Stimulated activated CD8-positive, alpha-beta memory T cell treated with anti-CD3 and anti-CD28 coated beads, Interleukin-4, amount 100 ng/mL, for 48 hours (primary cell): Measurements from ENCODE around the gene MLEC.
A peak's percentile ranks its signal among the peaks of the same experiment; 100 is the strongest.

Experiments used
- DNase-seq: peaks from one replicate; pipeline ENCODE4 v3.0.0-alpha.2; 2020

Gene MLEC

DNA sequence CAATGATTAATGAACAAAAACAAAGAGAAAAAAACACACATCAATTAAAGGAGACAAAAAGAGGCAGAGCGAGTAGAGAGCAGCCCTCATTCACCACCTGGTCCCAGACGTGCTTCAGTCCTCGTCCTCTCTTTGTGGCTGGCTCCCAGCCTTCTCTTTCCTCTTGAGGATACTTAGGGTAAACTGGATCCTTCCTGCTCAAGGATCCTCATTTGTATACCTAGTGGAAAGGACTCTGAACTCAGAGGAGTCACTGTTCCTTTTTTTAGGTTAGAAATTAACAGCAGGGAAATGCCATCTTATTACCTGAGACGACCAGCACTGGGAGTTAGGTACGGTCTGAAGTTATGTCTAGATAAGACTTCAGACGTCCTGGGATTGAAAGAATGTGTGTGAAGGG is 9.7 kb downstream of the MLEC start:
- DNase-seq, result no peak

DNA sequence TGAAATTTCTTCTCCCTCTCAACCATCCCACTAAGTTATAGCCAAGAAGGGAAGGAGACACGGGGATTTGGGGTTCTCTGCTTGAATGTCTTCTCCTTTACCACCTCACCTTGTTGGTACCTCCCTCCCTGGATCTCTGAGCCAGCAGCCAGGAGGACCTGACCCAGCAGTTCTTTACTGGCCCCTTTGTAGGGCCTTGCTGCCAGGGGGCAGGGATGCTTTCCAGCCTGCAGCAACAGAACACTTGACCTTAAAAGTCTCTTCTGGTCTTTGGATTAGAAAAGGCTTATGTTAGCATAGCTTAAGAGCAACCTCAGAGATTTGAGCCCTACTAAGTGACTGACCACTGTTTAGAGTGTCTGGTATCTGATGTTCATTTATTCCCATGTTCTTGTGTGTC is 10.4 kb downstream of the MLEC start:
- no peak for DNase-seq

DNA sequence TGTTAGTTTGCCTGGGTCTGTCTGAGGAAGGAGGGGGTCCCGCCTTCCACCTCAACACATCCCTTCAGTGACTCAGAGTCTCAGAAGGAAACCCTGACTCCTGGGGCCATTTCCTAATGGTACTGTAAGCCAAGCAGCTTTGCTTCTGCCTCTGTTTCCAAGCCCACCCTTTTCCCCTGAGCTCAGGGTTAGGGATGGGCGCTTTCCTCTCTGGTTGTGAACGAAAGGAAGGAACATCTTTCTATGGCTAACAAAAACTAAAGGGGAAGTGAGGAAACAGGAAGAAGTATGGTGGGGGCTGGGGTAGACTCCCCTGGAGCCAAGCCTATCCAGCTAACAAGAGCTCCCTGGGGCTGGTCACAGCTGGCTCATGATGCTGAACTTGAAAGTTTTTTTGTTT is 11.7 kb downstream of the MLEC start:
- no peak for DNase-seq

DNA sequence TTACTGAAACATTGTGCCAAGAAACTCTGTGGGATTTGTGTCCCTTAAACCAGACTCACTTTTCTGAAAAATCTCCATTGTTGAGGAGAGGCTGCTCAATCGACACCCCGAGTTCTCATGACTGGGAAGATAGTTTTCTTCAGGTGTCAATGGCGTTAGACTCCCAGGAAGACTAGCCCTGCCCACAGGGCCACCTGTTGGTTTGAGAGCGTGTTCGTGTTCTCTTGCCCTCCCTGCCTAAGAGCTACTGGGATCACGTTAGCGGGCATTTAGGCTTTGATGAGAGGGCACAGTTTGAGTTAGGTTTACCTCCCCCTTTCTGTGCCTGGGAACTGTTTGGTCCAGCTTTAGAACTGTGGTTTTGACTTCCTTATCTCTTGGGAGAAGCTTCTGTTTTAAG is 12.6 kb downstream of the MLEC start:
- DNase-seq, result no peak

DNA sequence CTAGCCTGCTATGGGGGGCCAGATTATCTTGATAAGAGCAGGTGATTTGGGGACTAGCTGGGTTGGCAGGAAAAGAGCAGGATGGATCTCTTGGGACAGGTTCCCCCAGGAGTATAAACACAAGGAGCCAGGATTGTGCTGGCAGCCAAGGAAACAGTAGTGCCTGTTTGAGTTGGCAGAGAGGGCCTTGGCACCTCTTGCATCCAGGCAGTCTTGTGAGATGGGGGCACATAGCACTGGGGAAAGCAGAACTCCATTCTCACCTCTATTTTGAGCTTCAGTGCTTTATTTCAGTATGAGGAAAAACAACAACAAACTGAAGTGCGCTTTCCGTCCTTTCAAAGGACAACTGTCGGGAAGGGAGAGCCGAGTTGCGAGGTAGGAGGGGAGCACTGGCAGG is 13.9 kb downstream of the MLEC start:
- no peak for DNase-seq

DNA sequence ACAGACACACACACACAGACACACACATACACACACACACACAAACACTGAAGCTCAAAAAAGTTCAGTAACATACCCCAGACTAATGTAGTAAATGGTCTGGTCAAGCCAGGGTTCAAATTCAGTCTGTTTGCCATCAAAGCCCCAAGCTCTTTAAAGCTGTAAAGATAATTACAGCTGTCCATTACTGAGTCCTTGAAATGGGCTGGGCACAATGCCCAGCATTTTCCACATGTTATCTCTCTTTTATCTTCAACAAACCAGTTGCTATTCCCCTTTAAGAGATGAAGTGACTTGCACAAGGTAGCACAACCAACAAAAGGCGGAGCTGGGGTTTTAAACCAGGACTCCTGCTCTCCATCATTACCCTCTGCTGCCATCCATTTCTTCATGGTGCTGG is 15.7 kb downstream of the MLEC start:
- no peak for DNase-seq

DNA sequence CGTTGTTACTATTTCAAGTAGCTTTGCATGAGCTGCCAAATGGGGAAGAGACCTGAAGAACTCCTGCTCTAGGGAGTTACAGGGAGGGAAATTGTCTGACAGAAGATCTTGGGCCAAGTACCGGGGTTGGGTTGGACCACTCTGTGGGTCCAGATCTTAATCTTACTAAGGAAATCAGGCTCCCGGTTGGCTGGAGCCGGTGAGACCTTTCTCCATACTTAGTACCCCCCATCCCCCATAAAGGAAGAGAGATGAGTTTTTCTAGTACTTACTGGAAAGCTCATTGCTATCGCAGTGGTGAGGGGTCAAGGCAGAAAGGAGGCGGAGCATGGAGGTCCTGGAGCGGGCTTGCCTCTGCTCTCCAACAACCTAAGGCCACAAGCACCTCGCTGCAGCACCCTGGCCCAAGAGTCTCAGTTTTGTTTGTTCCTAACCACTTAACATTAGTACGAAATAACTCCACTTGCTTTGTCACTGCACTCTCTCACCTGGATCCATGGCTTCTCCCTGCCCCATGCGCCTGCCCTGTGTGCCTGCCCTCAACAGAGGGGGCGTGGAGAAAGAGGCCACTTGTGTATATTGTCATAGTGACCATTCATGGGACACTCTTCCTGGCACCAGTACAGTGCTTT is 16.5 kb downstream of the MLEC start:
- DNase-seq, result no peak

DNA sequence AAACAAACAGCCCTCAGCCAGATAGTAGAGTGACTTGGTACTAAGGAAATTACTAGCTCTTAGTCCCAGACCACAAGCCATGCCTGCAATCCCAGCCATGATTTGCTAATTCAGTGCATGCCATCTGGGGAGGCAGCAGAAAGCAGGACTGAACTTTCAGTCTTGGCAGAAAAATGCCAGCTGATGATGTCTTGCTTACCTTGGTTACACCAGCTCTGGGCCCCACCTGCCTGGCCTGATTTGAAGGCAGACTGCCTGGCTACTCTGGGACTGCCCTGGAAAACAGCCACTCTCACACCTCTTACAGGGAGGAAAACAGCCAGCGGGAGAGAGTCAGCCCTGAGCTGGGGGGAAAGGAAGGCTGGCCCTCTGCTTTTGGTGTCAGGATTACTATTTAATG is 18.7 kb downstream of the MLEC start:
- no peak for DNase-seq

DNA sequence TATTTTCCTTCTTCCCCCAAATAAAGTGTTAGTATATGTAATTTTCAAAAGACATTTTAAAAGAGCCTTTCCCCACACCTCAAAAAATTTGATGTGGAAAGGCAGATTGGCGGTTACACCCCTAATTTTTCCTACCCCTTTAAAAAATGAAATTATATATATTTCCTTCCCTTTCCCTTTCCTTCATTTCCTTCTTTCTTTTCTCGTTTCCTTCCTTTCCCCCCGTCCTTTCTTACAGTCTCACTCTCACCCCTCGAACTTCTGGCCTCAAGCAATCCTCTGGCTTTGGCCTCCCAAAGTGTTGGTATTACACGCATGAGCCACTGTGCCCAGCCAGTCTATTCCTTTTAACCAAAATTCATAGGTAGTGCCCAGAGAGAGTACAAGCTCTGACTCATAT is 19.1 kb downstream of the MLEC start:
- no peak for DNase-seq

DNA sequence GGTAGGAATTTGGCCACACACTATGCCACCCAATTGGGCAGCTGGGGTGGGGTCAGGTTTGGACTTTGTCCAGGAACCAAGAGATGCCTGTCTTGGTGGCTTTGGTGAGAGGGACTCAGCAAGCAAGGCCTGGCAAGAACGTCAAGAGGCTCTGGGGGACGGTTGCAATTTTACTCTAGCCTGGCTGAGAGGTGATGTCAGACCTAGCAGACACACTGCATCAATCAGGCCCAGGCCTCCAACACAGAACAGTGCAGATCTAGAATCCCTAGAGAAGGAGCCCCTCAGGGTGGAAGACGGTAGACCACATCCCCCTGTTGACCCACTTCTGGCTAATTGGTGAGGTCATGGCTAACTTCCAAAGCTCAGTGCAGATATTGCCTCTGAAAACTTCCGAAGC is 21.7 kb downstream of the MLEC start:
- DNase-seq, result no peak

DNA sequence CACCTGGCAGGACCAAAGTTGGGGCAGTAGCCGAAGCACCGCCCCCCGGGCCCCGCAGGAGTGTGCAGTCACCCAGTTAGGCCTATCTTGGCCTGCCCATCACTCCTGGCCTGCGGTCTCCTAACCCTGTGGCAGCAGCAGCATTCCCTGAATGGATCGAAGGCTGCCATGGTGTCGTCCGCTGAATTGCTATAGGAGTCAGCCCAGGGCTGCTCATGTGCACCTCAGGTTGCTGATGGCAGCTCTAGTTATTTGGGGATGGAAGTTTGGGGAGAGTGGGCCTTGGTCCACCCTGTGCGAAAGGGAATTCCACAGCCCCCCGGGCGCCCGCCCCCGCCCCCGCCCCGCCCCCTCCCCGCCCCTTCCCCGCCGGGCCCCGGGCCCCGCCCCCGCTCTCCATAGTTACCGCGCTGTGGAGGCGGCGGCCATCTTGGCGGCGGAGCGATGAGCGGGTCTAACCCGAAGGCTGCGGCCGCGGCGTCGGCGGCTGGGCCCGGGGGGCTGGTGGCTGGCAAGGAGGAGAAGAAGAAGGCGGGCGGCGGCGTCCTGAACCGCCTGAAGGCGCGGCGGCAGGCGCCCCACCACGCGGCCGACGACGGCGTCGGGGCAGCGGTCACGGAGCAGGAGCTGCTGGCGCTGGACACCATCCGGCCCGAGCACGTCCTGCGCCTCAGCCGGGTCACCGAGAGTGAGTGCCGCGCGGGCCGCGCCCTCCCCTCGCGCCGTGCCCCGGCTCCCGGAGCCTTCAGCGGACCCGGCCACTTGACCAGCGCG is 23.3 kb downstream of the MLEC start, which contains the start of gene UNC119B:
UNC119B (plus strand) TSS at position 428 of the 774 bp plus-strand sequence; CDS start at position 445, 17 bp downstream.
- peak; percentile 84 for DNase-seq

DNA sequence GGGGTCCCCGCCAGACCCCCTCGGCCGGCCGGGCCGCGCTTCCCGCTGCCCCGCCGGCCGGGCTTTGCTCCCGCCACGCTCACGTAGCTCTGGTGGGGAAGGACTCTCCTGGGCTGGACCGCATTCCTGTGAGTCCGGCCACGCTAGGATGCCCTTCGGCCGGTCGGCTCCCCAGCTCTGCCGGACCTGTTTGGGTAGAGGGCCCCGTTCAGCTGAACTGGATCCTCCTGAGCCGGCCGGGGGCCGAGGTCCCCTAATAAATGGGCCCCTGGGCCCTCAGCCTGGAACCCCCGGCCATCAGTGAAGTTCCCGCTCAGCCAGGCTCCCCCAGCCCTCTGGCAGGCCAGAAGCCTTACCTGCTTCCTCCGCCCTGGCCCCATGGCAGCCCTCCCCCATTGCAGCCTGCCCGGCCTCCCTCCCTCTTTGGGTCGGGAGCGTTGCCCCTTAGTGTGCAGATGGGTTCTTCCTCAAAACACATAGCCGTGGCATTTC is 23.9 kb downstream of the MLEC start:
- peak; percentile 51 for DNase-seq

DNA sequence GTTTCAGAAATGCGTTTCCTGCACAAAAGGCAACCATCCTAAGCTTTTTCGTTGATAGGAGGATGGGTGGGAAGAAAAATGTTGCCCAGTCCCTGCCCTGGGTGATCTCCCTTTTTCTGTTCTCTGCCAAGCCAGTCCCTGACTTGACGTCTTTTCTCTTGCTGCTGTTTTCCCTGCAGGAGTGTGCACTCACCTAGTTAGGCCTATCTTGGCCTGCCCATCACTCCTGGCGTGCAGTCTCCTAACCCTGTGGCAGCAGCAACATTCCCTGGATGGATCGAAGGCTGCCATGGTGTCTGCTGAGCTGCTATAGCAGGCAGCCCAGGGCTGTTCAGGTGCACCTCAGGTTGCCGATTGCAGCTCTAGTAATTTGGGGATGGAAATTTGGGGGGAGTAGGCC is 24.5 kb downstream of the MLEC start:
- no peak for DNase-seq

DNA sequence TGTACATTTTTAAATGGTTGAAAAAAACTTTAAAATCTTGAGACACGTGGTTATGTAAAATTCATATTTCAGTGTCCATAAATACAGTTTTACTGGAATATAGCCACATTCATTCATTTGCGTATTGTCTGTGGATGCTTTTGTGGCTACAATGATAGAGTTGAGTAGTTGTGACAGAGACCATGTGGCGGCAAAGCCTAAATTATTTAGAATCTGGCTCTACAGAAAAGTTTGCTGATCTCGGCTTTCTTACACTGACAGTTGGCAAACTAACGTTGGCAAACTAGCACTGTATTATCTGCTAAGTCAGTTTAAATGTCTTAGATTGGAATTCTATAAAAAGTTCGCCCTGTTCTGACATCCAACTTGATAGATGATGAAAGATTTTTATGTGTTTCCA is 25.7 kb downstream of the MLEC start:
- no peak for DNase-seq

DNA sequence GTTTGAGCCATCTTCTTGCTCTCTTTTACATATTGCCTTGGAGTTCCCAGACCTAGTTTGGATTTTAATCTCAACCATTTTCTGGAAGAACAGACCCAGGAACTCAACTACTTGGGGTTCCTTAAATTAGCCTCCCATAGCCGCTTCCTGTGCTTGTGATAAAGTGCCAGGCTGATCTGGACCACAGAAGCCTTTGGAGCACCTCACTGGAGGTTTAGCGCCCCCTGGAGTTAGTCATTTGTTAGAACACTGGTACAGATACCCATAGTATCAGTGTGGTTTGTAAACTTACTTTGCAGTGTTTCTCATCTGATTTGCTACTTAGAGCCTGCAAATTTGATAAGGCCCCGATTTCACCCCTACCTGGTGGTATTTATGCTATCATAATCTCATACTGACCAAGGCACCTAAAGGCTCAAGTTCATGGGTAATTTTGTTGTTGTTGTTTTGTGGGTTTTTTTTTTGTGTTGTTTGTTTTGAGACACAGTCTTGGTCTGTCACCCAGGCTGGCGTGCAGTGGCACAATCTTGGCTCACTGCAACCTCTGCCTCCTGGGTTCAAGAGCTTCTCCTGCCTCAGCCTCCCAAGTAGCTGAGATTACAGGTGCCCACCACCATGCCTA is 27.0 kb downstream of the MLEC start:
- DNase-seq, result peak; percentile 78

DNA sequence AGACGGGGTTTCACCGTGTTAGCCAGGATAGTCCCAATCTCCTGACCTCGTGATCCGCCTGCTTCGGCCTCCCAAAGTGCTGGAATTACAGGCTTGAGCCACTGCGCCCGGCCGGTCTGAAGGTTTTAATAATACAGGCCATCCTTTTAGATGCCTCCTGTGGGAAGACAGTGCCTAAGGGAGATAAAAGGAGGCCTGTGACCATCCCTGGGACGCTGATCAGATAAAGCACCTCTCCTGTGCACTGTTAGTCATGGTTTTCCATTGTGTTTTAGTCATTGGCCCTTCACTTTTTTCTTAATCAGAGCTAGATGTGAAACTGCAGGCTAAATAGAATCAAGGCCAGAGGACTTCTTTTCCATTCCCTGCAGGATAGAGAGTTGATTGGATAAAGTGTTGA is 31.1 kb downstream of the MLEC start:
- no peak for DNase-seq

DNA sequence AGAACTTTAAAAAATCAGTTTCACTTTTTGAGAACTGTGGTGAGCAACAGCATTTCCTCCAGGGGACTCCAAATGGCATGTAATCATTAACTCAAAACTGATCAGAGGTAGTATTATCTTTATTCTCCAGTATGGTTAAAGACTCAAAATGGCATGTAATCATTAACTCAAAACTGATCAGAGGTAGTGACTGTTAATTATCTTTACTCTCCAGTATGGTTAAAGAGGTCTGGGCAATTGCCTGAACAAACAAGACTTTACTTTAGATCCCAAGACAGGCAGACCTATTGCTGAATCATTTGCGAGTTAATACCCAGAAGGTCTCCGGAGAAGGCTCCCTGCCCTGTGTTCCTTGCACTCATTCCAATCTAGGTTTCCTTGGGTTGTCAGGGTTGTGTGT is 32.1 kb downstream of the MLEC start:
- no peak for DNase-seq

DNA sequence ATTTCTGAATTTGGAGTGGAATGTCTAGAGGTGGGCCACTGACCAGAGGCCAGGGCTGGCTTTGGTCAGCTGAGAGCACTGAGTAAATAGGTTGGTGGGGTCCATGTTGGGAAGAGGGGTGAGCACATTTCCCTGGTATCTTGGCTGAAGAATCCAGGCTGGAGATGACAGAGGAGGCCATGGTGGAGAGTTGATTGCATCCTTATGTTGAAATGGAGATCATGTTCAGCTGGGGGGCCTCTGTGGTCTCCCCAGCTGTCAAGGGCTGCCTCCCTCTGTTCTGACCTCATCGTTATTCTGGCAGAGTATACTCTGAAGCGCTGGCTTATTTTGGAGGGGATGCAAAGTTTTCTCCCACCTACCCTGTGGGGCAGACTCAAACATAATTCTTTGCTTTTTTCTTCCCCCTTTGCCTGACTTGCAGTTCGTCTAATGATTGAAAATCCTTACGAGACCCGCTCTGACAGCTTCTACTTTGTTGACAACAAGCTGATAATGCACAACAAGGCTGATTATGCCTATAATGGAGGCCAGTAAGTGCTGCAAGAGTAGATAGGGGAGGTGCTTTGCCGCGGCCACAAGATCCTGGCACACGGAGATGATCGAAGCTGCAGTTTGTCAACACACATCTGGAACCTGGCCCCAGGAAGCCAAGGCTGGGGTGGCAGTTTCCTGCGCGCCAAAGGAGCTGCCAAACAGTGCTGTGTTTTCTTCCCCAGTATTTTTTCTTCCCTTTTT is 32.7 kb downstream of the MLEC start:
- no peak for DNase-seq

DNA sequence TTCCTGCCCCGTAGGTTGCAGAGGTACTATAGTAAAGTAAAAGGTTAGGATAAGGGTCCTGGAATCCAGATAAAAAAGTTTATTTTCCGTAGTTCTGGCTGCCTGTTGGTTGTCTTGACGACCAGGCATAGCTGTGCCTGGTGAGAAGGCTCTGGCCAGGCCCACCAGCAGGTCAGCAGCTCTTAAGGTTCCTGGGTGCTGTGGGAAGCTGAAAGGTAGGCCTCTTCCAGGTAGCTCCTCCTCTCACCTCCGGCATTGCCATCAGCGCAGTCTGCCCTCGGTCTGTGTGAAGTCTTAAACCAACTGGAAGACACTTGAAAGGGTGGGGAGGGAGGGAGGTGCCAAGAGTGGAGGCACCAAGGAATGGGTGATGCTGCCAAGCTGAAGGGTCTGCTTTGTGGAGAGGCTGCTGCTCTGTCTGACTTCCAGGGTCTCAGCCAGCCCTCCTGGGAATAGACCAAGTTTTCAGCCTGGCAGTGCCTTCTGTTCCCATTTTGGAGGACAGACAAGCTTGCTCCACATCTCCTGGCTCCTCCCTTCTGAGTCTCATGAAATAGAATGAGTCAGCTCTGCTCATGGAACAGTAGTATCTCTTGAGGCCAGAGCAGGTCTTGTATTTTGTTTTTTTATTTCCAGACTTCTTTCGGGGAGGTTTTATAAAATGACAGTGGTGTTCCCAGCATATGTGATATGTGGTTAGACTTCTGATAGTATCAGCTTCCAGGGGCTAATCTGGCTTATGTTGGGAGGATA is 33.5 kb downstream of the MLEC start:
- DNase-seq, result no peak

DNA sequence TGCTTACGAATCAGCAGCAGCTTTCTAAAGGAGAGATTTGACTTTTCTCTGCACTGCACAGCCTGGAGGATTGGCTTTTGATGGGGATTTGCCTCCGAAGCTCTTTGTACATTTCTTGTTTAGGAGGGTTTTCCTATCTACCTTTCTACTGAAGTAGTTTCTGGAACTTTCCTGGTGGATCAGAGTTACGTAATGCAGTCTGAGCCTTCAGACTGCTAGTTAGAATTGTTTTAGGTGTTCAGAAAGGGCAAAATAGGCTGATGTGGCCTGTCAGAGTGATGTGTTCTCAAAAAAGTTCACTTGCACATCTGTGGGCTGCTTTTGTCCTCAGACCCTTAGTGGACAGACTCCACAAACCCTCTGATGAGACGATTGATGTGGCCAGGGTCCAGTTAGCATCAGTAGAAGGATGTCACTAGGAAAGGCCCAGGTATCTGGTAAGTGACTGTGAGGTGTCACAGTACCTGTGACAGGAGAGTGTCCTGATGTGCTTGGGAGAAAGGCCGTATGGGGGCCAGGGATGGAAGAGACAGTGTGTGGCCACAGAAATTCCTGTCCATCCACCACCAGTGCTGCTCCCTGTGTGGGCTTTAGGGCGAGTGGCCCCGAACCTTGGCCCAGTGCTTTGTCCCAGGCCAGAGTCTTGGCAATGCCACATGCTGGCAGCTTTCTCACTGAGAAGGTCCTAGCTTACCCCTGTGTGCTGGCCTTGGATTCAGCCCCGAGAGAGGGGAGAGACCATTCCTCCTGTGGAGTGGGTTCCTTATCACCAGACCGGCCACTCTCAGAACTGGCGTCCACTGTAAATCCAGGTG is 34.2 kb downstream of the MLEC start:
- DNase-seq, result no peak

DNA sequence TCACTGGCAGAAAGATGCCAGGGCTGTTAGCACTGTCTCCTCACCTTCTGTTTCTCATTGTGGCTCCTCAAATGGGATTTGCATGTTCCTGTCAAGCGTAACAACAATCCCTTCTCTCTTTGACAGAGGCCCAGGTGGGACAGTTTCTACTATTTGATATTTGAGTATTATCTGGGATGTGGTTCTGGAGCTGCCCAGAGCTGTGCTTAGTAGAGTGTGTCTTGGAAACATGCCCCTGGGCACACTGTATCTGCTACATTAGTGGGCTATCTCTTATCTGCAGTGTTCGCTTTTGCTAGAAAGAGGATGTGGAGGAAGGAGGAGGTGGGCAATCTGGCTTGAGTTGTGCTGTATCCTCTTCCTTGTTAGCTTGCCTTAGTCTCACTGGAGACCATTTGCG is 34.9 kb downstream of the MLEC start:
- no peak for DNase-seq

DNA sequence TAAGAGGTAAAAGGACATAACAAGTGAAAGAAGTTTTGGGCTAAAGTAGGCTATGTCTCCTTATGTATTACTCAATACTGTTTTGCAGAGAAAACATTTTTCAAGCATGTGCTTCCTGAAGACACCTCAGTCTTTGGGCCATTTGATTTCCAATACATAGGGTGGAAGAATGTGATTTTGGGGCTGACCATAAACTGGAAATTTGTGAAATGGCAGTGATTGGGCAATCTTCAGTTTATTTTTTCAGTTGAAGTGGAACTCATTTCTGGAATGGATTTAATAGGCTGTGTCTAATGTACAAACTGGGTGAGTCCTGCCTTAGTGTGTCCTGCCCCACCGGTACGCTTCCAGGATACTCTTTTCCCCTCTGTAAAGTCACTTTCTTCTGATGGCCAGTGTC is 35.8 kb downstream of the MLEC start:
- no peak for DNase-seq
